Stimulated activated CD4-positive, alpha-beta T cell treated with anti-CD3 and anti-CD28 coated beads, Interleukin-4, amount 100 ng/mL, for 1 hour (primary cell): ENCODE data around the gene L3MBTL2.
"Not testable (repeated sequence)": the region's sequence is repeated elsewhere in the genome, so short reads cannot be mapped to it uniquely, and the experiment has no call there.

Experiments used
- DNase-seq: peaks from one replicate; pipeline ENCODE4 v3.0.0-alpha.2; 2020

The L3MBTL2 gene

GRCh38 chr22:41204992-41205900 is at the start of gene L3MBTL2:
Gene L3MBTL2 (plus strand): TSS chr22:41205312. CDS start chr22:41205363, 51 bp downstream.
- DNase-seq, result peak; percentile 98

DNA sequence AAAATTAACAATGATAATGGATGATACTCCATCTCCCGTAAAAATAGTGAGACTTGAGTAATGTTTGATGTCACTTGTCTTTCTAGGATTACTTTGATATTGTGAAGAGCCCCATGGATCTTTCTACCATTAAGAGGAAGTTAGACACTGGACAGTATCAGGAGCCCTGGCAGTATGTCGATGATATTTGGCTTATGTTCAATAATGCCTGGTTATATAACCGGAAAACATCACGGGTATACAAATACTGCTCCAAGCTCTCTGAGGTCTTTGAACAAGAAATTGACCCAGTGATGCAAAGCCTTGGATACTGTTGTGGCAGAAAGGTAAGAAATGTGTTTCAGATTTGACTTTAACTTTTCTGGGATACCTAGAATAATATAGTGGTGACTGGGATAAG is 48.0 kb upstream of the L3MBTL2 start:
- DNase-seq, result no peak

GRCh38 chr22:41169157-41169556 is 36.0 kb upstream of the L3MBTL2 start:
- DNase-seq, result no peak

DNA sequence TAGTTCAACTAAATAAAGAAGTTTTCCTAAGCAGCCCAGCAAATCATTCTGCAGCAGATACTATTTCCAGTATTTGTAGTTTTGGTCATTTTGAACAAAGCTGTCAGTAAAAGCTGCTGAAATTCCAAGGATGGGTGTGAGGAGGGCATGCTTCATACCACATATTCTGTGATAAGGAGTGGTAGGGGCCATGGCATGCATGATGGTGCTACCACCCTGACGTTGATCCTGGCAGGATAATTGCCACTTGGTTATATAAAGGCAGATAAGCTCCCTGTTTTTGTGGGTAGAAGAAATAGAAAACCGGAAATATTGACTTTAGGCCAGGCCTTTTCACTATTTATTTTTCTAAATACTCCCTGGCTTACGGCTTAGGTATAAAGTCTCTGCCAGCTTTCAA is 33.1 kb upstream of the L3MBTL2 start:
- no peak for DNase-seq

GRCh38 chr22:41175546-41175945 is 29.6 kb upstream of the L3MBTL2 start:
- DNase-seq, result no peak

DNA sequence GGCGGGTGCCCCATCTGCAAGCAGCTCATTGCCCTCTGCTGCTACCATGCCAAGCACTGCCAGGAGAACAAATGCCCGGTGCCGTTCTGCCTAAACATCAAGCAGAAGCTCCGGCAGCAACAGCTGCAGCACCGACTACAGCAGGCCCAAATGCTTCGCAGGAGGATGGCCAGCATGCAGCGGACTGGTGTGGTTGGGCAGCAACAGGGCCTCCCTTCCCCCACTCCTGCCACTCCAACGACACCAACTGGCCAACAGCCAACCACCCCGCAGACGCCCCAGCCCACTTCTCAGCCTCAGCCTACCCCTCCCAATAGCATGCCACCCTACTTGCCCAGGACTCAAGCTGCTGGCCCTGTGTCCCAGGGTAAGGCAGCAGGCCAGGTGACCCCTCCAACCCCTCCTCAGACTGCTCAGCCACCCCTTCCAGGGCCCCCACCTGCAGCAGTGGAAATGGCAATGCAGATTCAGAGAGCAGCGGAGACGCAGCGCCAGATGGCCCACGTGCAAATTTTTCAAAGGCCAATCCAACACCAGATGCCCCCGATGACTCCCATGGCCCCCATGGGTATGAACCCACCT is 28.0 kb upstream of the L3MBTL2 start:
- no peak for DNase-seq

DNA sequence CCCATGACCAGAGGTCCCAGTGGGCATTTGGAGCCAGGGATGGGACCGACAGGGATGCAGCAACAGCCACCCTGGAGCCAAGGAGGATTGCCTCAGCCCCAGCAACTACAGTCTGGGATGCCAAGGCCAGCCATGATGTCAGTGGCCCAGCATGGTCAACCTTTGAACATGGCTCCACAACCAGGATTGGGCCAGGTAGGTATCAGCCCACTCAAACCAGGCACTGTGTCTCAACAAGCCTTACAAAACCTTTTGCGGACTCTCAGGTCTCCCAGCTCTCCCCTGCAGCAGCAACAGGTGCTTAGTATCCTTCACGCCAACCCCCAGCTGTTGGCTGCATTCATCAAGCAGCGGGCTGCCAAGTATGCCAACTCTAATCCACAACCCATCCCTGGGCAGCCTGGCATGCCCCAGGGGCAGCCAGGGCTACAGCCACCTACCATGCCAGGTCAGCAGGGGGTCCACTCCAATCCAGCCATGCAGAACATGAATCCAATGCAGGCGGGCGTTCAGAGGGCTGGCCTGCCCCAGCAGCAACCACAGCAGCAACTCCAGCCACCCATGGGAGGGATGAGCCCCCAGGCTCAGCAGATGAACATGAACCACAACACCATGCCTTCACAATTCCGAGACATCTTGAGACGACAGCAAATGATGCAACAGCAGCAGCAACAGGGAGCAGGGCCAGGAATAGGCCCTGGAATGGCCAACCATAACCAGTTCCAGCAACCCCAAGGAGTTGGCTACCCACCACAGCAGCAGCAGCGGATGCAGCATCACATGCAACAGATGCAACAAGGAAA is 27.3 kb upstream of the L3MBTL2 start:
- no peak for DNase-seq

- no peak for DNase-seq
Observed at GRCh38 chr22:41178425-41178975, 26.6 kb upstream of the L3MBTL2 start.

DNA sequence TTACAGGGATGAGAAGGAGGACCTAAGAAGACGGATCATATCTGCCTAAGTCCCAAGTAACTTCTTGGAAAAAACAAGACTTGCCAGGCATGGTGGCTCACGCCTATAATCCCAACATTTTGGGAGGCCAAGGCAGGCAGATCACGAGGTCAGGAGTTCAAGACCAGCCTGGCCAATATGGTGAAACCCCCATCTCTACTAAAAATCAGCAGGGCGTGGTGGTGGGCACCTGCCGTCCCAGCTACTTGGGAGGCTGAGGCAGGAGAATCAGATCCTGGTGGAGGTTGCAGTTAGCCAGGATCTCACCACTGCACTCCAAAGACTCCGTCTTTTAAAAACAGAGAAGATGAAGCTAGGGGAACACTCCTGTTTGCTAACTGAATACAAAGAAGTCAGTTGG is 24.8 kb upstream of the L3MBTL2 start:
- DNase-seq, result not testable (repeated sequence)

DNA sequence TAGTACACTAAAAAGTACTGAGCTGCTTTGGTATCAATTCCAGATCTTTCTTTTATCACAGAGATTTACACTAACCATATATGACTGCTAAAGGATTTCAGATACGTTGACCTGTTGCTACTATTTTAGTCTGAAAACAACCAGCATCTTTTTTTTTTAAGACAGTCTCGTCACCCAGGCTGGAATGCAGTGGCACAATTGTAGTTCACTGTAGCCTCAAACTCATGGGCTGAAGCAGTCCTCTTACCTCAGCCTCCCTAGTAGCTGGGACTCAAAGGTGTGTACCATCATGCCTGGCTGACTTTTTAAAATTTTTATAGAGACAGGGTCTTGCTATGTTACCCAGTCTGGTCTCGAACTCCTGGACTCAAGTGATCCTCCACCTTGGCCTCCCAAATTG is 24.2 kb upstream of the L3MBTL2 start:
- DNase-seq, result no peak

DNA sequence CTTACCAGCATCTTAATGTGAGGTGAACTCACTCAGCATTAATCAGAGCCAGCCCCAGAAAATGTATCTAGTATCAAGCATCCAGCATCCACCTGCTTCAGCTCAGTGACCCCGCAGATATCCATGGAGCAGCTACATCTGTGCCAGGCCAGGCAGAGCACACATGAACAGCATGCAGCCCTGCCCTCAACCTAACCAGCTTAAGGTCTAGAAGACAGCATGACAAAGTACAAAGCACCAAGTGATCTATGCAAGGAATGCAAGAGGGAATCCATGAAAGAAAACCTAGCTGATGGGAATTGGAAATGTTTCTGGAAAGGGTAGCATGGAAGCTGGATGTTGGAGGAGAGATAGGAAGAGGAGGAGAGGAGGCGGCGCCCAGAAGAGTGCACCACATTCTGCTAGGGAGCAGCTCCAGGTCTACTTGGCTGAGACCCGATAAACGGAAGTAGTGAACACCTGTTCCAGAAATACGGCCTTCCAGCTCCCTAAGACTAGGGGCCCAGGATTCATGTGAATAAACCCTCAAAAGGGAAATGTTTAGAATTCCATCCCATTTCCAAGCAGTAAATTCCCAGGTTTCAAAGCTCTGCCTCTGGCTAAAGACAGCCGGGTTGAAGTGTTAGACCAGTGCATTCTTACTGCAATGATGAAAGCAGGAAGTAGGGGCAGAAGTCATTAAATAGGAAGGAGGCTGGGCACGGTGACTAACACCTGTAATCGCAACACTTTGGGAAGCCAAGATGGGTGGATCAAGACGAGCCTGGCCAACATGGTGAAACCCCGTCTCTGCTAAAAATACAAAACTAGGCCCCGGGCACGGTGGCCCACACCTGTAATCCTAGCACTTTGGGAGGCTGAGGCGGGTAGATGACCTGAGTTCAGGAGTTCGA is 23.5 kb upstream of the L3MBTL2 start:
- no peak for DNase-seq

GRCh38 chr22:41184679-41185078 is 20.4 kb upstream of the L3MBTL2 start:
- DNase-seq, result no peak

DNA sequence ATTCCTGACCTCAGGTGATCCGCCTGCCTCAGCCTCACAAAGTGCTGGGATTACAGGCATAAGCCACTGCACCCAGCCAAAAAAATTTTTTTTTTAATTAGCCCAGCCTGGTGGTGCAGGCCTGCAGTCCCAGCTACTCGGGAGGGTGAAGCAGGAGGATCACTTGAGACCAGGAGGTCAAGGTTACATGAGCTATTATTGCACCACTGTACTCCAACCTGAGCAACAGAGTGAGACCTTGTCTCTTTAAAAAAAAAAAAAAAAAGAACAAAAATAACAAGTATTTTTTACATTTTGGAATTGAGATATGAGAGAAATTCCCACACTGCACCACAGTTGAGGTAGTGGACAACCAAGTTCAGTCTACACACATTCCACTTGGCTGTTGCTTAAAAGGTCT is 13.6 kb upstream of the L3MBTL2 start:
- no peak for DNase-seq

- DNase-seq, result no peak
Observed at GRCh38 chr22:41193829-41194228, 11.3 kb upstream of the L3MBTL2 start.

DNA sequence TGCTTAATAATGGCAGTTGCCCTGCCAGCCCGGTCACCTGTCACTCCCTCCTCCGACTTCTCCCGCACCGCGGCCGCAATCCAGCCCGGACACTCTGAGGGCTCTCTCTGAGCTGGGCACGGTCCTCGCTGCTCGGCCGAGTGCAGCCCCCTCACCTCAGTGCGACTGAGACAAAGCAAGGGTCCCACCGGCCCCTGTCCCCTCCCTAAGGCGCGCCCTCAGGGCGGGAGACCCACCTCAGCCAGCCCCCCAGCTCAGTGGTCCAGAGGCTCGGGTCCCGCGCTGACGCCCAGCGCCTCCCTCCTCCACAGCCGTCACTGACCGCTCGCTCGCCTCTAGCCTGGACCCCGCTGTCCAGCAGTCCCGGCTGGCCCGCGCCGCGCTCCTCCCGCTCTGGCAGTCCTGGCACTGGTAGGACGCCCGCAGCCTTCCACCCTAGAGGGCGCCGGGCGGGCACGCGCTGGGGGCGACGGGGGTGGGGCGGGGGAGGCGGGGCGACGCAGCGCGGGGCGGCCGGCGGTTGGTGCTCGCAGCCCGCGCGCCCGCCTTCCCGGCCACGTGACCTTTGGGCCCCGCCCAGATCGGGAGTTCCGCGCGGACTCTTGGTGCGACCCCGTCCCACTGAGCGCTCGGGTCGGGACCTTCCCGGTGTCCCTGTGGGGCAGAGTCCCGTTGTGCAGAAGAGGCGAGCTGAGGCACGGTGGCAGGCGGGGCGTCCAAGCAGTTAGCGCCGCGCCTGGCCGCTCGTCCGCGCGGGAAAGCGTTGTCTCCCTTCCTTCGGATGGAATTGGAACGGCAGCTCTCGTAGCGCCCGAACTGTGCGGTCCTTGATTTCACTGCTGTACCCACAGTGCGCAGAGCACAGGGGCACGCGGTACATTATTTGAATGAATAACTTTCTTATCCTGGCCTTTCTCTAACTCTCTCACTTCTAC is 7.8 kb upstream of the L3MBTL2 start:
- DNase-seq, result peak; percentile 86

DNA sequence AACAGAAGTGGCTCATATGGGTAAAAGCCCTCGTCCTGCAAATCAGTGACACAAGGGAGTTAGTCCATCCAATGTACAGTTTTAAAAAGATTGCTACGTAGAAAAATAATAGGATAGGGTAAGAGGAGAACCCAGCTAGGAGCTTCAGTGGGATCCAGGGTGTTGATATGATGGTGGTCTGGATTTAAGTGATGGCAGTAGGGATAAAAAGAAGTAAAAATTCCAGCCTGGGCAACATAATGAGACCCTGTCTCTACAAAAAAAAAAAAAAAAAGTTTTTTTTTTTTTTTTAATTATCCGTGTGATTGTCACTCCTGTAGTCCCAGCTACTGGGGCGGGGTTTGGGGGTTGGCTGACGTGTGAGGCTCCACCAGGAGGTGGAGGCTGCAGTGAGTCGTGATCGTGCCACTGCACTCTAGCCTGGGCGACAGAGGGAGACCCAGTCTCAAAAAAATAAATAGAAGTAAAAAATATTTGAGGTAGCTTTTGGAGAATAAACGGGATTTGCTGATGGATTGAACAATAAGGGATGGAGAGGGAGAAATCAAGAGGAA is 7.0 kb upstream of the L3MBTL2 start:
- DNase-seq, result peak; percentile 63

- DNase-seq, result no peak
Observed at GRCh38 chr22:41201141-41201540, 4.0 kb upstream of the L3MBTL2 start.

- no peak for DNase-seq
Observed at GRCh38 chr22:41203118-41203517, 2.0 kb upstream of the L3MBTL2 start.

DNA sequence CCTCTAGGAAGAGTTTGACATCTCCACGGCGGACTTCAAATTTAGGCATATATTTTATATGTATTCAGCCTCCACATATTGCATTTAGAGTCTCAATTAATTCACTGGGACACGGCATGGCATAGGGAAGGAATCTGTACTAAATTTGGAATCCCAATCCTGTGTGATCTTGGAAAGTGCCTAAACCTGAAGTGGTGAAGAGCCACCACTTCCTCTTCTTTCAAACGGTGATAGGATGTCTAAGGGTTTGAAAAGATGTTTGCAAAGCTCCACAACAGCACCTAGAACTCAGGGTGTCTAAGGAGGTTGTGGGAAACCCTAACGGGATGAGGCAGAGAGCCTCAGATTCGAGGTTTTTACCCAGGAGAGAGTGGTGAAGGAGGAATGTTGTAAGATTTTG is 1.0 kb upstream of the L3MBTL2 start:
- no peak for DNase-seq

DNA sequence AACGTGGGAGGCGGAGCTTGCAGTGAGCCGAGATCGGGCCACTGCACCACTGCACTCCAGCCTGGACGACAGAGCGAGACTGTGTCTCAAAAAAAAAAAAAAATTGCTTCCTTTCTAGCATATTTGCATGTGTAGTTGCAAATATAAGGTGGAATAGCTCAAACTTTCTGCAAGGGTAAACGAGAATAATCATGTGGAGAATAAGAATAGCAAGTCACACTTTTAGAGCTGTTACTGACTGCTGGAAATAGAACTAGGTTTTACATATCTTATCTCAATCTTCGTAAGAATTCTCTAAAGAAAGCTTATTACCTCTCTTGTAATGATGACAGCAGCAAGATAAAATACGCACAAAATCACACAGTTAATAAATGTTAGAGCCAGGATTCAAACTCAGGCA is 1.6 kb downstream of the L3MBTL2 start:
- DNase-seq, result no peak

DNA sequence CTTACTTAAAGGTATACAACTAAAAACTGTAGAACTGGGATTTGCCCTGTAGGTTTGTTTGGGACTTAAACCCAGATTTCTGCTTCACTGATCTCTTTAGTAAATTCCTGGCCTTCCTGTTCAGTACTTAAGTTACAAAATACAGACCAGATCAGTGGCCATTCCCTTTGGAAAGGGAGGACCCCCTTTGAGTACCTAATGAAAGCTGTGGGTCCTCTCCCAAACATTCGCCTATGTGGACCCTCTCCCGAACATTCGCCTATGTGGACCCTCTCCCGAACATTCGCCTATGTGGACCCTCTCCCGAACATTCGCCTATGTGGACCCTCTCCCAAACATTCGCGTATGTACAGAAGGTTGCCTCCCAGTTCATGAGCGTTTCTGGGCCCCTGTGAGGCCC is 10.3 kb downstream of the L3MBTL2 start:
- no peak for DNase-seq
